AG20443 (cell line): ENCODE measurements around the gene SCGB1A1.
A peak's percentile ranks its signal among the peaks of the same experiment; 100 is the strongest.

Experiments
- DNase-seq: peaks from one replicate; pipeline ENCODE4 v3.0.0; 2012; ENCODE audit warnings: low spot score, mixed read lengths

The SCGB1A1 gene

DNA sequence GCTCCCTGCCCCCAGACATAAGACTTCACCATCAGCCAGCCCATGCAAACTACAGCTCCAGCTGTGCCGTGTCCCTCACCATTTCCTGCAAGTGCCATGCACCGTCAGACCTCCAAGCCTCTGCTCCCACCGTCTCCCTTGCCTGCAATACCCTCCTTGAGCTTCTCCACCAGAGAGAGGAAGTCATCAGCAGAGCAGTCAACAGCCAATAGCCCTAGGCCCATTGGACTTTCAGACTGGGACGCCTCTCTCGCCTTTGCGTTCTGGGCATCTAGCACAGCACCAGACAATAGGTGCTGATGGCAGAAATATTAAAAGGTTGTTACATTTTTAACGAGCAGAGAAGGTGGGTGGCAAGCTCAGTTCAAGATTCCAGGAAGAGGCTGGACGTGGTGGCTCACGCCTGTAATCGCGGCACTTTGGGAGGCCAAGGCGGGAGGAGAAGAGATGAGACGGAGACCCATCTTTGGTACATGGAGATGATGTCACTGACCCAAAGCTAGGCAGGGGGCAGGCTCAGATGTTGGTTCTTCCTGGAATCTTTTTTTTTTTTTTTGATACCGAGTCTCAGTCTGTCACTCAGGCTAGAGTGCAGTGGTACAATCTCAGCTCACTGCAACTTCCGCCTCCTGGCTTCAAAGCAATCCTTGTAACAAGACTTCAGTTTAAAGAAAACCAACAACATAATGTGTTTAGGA, 31.9 kb downstream of the SCGB1A1 start:
- no peak for DNase-seq

DNA sequence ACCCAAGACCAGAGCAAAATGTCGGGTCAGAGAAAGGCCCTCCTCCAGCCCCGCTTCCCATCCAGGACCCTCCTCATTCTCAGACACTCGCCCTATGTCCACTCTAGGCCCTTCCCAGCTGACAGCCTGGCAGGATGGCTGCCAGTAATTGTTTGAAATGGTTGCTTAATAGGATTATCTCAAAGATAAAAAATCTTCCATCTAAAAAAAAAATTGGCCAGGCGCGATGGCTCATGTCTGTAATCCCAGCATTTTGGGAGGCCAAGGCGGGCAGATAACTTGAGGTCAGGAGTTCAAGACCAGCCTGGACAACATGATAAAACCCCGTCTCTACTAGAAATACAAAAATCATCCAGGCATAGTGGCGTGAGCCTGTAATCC, 32.4 kb downstream of the SCGB1A1 start:
- DNase-seq: no peak

DNA sequence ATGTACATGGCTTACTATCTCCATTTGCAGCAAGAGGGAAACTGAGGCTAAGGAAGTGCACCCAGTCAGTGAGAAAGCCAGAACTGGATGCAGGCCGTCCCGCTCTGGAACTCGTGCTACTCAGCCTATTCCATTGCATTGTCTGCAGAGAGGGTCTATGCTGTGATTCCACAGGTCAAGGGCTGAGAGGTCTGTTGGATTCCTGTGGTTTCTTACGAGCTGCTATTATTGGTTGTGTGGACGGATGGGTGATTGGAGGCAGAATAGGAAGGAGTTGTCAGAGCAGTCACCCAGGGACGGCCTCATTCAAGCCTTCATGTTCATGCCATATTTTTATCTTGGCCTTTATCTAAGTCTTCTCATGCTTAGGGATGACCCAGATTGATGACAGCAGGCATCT, 33.4 kb downstream of the SCGB1A1 start:
- no peak for DNase-seq

GRCh38 chr11:62452839-62453468, 34.1 kb downstream of the SCGB1A1 start:
- DNase-seq: no peak

DNA sequence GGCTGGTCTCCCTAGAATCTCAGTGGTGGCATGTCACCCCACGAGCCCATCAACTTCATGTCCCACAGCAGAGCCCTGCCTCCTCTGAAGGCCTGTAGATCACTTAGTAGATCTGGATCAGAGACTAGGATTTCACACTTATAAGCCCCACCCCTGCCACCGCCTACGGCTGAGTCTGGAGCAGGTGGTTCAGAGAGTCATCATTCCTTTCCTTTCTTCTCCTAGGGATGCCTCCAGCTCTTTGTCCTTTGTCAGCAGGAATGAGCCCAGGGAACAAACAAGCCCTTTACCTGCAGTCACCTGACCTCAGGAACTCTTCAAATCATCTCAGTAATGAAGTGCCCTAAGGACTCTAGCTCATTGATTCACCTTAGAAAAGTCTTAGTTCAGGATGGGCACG, 37.8 kb downstream of the SCGB1A1 start:
- no peak for DNase-seq

GRCh38 chr11:62457478-62457877, 38.6 kb downstream of the SCGB1A1 start:
- DNase-seq: no peak

DNA sequence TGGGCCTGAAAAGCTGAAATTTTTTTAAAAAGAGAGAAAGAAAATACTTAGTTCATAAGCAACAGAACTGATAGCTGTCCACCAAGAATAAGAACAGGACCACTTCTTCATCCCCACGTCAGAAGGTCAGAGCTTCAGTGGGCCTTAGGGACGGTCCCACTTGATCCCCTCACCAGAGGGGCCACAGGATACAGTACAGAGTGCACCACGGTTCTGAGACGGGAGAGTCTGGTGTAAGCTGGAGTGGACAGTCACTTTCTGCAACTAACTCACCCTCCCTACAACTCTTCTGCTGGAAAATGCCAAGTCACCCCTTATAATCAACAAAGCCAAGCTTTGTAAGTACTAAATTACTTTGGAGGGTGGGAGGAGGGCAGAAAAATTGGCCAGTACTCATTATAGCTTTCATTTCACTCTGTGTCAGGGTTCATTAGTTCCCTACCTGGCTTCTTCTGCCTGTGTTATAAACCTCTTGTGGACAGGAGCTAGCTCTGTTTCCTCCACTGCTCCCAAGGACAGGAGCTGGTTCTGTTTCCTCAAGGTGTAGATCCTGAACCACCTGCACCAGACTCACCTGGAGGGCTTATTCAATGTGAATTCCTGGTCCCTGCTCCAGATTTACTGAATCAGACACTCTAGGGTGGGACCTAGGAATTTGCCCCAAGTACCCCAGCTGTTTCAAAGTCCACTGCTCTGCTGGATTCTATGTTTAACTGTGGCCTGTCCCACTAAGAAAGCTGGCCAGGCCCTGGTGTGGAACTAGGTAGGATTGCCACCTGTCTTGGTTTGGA, 39.6 kb downstream of the SCGB1A1 start:
- DNase-seq: peak; percentile 19

- DNase-seq: peak; percentile 42
Observed at GRCh38 chr11:62459080-62459479, 40.2 kb downstream of the SCGB1A1 start.

DNA sequence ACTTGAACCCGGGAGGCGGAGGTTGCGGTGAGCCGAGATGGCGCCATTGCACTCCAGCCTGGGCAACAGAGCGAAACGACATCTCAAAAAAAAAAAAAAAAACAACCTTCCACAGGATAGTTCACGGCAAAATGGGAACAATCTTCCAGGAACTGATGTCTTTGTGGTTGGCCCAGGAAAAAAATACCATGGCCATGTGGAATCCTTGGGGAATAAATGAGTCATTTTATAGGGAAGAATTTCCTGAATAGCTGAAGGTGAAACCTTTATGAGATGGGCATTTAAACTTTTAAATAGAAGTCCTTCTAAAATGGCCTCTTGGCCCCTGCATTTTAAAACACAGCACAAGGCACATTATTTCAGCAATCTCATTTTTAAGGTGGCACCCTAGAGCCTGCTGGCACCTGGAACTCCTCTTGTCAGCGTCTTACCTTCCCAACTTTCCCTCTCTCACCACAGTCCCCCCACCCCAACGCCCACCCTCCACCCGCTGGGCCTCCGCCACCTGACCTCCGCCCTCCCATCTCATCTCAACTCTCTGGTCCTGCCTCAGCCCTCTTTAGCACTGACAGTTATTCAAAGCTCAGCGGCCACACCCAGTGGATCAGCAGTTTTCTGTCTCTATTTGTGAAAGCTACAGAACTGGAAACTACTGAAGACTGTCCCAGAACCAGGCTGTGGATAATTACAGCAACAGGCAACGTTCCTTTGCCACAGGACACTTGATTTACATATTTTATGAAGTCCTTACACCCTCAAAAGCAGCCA, 43.1 kb downstream of the SCGB1A1 start:
- DNase-seq: peak; percentile 51

GRCh38 chr11:62462508-62462892, 43.7 kb downstream of the SCGB1A1 start:
- DNase-seq: no peak

GRCh38 chr11:62463121-62463542, 44.3 kb downstream of the SCGB1A1 start:
- peak; percentile 67 for DNase-seq

DNA sequence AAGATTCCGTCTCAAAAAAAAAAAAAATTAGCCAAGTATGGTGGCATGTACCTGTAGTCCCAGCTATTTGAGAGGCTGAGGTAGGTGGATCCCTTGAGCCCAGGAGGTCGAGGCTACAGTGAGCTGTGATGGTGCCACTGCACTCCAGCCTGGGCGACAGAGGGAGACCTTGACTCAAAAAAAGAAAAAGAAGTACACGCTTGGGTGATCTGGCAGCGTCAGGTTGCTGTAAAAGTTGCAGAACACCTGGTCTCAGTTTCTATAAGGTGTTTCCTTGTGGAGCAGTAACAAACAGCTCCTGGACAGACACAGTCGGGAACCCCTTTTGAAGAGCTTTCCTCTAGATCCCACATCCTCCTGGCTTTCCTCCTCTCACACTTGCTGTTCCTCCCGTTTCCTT, 45.8 kb downstream of the SCGB1A1 start:
- DNase-seq: no peak

DNA sequence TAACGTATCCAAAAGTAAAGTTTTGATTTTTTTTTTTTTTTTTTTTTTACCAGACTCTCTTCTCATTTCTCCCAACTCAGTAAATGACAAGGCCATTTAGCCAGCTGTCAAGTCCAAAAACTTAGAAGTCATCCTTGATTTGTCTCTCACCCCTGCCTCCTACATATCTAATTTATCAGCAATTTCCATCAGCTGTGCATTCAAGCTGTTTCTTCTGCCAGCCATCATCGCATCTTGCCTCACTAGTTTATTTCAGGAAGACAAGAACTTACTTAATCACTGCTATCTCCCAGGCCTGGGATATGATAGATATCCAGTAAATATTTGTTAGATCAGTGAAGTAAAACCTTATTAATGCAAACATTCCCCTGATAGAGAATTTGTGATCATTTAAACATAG, 47.6 kb downstream of the SCGB1A1 start:
- DNase-seq: no peak

DNA sequence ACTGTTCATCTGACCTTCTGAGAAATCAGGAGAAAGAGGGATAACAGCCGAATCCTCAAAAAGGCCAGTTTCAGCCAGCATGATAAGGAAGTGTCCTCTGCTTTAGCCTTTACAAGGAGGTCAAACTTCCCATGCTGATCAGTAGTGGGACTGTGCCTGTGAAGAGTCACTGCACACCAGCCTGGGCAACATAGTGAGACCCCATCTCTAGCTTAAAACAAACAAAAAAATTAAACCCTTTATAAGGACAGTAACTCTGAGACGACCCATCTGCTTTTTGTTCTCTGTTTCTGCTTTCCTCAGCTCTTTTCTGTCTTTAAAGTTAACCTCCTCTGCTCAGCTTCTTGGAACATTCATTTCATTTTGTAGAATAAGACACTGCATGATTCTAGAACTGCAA, 49.7 kb downstream of the SCGB1A1 start:
- no peak for DNase-seq

DNA sequence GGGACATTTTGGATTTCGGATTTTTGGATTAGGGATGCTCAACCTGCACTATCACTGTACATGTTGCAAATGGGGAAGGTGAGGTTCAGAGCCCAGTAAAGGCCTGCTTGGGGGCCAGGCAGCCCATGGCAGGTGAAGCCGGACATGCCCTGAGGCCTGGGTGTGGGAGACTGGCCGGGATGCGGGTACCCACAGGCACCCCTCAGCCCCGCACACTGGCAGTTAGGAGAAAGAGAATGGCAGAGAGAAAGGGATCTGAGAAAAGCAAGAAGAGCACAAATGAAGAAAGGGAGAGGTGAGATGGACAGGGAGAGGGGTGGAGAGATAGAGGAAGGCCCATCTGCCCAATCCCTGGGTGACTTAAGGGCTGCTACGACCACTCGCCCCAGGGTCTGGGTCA, 52.8 kb downstream of the SCGB1A1 start:
- DNase-seq: no peak

DNA sequence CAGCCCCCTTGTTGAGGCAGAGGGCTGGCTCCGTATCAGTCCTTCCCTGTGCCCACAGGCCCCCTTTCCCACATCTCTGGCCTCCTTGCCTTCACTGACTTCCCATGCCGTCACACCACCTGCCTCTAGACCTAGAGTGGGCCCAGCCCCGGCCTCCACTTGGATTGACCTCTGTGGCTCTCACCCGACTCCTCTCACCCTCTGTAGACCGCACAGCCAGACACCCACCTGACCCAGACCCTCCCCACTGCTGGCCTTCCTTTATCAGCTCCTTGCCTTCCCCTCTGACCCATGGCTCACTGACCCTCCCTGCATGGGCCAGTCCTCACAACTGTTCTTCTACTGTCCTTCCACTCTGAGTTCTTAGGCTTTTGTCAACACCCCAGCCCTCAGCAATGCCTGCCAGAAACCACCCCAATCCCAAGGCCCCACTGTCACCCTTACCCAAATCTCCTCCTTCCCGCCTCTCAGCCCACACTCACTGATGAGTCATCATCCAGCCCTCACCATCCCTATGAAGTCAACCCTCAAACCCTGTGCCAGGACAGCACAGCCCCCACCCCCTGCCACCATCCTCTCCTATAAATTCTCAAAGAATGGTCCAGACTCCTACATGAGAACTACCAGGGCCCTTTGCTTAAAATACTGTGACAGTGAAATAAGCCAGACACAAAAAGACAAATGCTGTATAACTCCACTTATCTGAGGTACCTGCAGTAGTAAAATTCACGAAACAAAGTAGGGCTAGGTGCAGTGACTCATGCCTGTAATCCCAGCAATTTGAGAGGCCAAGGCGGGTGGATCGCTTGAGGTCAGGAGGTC, 53.4 kb downstream of the SCGB1A1 start:
- peak; percentile 64 for DNase-seq
